GM19467 (cell line): Measurements from ENCODE around the gene LMCD1.

ENCODE experiments used
- ATAC-seq: cut with Tn5 transposase; IDR thresholded peaks from one replicate; pipeline ENCODE4 v1.9.1; 2021; ENCODE audit warnings: mild to moderate bottlenecking, moderate library complexity; ENCODE audit not compliant: unreplicated experiment

Gene LMCD1, protein sequence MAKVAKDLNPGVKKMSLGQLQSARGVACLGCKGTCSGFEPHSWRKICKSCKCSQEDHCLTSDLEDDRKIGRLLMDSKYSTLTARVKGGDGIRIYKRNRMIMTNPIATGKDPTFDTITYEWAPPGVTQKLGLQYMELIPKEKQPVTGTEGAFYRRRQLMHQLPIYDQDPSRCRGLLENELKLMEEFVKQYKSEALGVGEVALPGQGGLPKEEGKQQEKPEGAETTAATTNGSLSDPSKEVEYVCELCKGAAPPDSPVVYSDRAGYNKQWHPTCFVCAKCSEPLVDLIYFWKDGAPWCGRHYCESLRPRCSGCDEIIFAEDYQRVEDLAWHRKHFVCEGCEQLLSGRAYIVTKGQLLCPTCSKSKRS

DNA sequence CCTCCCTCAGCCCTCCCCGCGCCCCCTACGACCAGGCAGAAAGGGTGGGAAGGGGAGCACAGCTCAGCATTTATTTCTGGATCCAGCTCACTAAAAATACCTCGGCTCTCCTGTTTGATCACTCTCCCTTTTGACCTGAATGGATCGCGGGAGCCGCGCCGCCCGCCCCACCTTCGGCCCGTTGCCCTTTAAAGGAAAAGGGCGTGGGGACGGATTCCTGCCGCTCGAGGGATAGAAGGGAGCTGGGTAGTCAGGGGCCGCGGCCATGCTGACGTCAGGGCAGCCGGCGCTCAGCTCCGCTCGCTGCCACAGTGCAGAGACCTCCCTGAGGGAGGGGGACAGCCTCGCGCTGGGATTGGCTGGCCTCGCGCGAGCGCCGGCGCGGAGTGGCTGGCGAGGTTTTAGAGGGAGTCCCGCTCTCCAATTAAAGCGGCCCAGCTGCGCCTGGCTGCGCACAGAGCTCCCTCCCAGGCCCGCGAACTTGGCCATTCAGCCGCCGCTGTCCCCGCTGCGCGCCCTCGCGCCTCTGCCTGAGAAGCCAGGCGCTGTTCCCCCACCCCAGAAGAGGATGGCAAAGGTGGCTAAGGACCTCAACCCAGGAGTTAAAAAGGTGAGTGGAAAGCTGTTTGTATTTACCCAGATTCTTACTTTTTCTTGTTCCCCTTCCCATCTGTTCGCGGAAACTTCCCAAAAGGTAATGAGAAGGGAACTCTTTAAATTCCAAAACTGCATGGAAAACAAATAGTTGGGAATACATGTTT is at the start of gene LMCD1:
Gene LMCD1 (plus strand): TSS at position 453 of the 761 bp plus-strand sequence. CDS start 116 bp downstream, at position 569.
- ATAC-seq = peak; percentile 98

DNA sequence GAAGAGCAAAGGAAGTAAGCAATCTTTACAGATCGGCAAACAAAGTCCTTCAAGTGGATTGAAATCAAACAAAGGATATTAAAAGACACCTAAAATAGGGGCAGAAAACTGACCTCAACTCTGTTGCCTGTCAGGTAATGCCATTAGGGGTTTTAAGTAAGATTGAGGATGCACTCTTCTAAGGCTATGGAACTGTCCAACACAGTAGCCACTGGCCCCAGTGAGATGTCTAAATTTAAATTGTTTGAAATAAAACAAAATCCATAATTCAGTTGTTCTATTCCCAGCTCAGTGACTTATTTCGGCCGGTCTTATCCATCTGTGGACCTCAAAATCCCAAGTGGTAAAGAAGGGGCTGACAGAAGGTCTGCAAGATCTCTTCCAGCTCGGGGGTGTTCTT is 49.5 kb upstream of the LMCD1 start:
- ATAC-seq = no peak

DNA sequence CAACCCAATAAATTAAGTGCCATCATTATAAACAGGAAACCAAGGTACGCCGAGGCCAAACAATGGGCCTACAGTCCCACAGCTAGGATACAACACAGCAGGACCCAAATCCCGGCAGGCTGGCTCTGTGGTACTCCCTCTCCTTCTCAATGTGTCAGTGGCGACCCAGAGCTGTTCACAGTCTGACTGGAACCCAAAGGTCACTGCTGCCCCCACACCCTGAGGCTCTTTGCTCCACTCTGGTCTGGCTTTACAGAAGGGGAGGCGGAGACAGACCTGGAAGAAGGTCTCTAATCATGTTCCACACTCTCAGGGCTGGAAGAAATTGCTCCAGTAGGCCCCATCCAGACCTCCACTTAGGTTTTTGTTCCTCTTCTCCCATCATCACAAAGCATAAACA is 48.5 kb upstream of the LMCD1 start:
- ATAC-seq = no peak

DNA sequence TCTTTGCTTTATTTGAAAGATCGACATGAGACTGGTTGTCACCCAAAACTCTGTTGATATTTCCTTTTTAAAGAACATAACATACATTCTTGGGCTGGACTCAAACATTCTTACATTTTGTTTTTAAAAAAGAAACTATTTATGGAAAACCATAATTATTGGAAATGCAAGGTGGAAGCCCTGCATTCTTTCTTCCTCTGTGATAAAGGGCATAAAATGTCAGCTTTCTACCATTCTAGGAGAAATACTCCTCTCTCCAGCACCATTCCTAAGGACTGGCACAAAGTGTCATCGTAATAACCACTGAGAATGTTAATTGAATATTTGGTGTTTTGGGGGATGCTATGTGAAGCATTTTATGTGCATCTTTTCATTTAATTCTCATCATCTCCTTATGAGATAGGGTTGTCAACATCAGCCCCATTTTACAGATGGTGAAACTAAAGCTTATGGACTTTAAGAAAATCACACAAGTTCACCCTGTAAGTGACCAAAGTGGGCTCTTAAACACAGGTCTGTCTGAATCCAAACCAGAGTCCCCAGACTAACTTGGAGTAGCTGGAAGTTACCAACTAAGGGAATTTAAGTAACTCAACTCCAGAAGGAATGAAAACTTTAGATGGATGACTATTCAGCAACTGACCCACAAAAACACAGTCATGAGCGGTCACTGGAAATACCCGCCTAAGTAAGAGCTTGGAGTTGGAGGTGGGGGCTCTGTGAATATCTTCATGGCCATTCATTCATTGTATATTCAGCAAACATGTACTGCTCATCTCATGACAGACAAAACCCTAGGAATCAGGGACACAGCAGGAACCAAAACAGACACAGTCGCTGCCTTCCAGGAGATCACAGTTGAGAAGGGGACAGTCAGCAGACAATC is 45.9 kb upstream of the LMCD1 start:
- no peak for ATAC-seq

- ATAC-seq = no peak
Observed at GRCh38 chr3:8456412-8456811, 45.2 kb upstream of the LMCD1 start.

DNA sequence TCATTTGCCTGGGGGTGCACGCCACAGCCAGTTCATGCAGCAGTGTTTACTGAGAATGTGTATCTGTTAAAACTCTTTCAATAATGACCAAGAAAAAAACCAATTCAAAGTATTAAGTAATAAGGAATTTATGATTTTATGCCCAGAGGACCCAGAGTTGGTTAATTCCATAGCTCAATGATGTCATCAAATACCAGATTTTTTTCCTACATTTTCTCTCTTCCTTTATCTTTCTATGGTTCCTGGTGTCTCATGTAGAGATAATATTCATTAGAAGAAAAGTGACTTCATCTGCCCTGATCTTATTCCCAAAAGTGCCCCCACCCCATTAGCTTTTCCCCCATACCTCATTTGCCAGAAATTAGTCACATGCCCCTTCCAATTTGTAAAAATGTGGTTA is 44.6 kb upstream of the LMCD1 start:
- no peak for ATAC-seq

- ATAC-seq = no peak
Observed at GRCh38 chr3:8458238-8458661, 43.4 kb upstream of the LMCD1 start.

DNA sequence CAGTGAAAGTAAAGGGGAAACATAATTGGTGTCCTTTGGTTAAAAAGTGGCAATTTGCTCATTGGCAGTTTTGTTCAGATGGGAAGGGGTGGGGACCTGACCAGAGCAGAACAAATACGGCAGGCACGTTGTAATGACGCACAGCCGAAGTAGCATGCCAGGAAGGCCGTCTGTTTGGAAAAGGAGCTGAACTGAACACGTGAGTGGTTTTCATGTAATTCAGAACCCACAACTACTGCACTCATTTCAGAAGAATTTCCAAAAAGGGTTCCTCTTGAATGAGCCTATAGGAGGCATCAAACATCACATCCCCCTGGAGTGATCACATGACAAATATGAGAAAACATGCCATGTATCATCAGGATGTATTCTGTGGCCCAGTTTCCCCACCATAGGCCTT is 42.9 kb upstream of the LMCD1 start:
- no peak for ATAC-seq

GRCh38 chr3:8460050-8460708 is 41.4 kb upstream of the LMCD1 start:
- ATAC-seq = no peak

DNA sequence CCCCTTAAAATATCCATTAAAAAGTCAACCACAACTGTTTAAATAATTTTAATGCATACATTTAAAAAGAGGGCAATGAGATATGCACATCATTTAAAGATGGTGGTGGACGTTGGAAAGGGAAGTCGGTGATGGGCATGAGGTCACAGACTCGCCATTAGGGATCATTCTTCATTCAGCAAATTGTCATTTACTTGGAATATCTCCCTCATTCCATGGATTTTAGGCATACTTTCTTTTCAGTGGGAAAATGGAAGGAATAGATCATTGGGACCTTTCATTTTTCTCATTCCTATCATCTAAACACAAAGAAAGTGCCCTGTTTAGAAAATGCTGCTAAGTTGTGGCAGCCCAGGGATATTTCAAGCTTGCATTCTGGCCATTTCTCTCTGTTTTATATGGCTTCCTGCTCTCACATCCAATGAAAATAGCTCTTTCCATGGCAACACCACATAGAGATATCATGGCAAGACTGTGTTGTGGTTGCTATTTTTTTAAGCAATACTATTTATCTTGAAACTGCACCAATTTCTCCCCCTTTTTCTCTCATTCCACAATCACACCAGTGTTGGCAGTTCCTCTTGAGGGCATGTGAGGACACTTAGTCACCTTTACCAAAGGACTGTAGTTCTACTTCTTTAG is 40.7 kb upstream of the LMCD1 start:
- ATAC-seq = no peak

GRCh38 chr3:8464668-8465067 is 37.0 kb upstream of the LMCD1 start:
- no peak for ATAC-seq

DNA sequence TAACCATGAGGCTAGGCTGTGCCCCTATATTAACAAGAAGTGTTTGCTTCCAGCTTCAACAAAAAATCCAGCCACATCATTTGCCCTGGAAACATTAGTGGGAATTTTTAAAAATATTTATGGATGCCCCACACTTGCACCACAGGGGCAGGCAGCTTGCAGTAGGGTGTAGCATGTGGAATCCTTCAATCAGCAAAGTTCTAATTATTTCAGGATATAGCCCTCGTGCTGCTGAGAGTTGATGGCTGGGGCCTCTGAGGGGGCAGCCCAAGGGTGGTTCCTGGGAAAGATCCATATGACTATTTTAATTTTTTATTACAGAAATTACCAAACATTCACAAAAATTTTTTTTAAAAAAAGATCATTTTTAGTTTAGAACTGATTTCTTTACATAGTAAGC is 35.1 kb upstream of the LMCD1 start:
- no peak for ATAC-seq

DNA sequence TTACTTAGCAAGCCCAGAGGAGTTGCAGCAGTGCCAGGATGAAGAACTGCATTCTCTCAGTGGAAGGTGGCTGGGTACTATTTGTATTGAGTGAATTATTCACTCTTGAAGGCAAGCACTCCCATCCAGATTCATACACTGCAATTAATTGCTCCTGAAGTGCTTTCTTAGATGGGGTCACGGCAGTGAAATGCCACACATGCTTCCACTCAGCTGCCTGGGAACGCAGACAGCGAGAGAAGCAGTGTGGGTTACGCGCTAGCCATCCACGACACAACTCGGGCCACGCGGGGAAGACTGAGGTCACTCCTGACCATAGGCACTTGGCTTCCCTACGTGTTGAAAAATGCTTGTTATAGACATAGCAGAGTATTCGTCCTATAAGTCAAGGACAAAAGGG is 30.8 kb upstream of the LMCD1 start:
- ATAC-seq = no peak

- no peak for ATAC-seq
Observed at GRCh38 chr3:8472549-8472948, 29.1 kb upstream of the LMCD1 start.

- ATAC-seq = no peak
Observed at GRCh38 chr3:8473029-8473428, 28.6 kb upstream of the LMCD1 start.

GRCh38 chr3:8473990-8474389 is 27.6 kb upstream of the LMCD1 start:
- no peak for ATAC-seq

GRCh38 chr3:8474991-8475390 is 26.6 kb upstream of the LMCD1 start:
- no peak for ATAC-seq

DNA sequence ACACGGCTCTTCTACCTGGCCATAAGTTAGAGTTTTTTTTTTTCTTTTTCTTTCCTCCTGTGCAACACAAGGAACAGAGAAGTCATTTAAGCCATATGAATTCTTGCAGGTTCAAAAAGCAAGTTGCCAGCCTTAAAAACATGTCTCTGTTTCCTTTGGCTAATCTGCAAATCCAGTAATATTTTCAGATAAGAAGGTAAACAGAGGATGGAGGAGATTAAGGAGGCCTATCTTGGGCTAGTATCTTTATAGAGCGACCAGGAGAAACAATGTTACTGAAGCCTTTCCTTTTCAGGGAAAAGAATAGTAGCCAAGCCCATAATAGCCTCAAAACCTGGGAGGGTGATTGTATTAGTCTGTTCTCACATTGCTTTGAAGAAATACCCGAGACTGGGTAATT is 20.9 kb upstream of the LMCD1 start:
- no peak for ATAC-seq

DNA sequence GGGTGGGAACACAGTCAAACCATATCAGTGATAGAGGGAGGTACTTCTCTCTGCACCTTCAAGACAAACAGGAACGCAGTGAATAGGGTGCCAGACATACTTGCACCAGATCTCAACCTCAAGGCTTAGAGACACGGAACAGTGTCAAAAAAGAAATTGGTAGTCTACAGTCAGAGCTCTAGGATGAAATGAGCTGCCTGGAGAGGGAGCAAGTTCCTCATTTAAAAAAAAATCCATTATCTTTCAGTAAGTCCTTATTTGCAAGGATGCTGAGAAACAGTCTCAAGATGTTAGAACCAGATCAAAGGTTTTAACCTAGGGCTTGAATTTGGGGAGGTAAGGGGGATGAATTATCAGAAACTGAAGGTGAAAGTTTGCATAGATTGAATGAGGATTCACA is 20.2 kb upstream of the LMCD1 start:
- no peak for ATAC-seq

DNA sequence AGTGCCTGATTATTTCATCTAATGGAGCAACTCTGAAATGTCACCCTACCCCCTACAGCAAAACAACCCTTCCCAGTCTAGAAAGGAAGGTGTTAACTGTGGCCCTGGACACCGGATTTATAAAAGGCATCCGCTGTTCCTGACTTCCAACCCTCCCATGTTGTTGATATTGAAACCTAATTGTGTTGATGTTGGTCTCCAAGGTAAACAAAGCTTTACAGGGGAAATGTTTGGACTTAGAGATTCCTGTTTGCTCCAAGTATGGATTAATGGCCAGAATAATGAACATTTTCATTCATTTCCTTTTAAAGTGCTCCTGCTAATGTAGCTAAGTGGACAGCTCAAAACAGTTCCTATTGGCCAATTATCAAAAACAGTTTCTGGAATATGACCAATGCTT is 19.4 kb upstream of the LMCD1 start:
- ATAC-seq = no peak
